Bronchial epithelial cell (primary cell): ENCODE data around the gene NLGN1. TPM values are rescaled to one million over a fixed set of nuclear protein-coding genes. Genes with fewer than 3 reads are reported as not detected.

Experiments used
- DNase-seq: peaks from one replicate; pipeline ENCODE4 v3.0.0-alpha.2; 2010; ENCODE audit warnings: low read depth
- FAIRE-seq: peaks from 2 replicates; lab custom pipeline; 2011; peaks lifted over from hg19 to GRCh38; lab: Jason Lieb, UNC
- H3K27me3 ChIP-seq: 2 replicates; pipeline ENCODE4 v1.5.1; 2011; ENCODE audit warnings: low read length; ENCODE audit not compliant: control insufficient read depth, insufficient read depth
- H3K36me3 ChIP-seq: 2 replicates; pipeline ENCODE4 v1.5.1; 2011; ENCODE audit warnings: low read length; ENCODE audit not compliant: control insufficient read depth, insufficient read depth
- H3K4me3 ChIP-seq: 2 replicates; pipeline ENCODE4 v1.5.1; 2011; ENCODE audit warnings: mild to moderate bottlenecking, low read depth, low read length, control low read depth
- total RNA-seq: library from RNA; depleted of rRNA; stranded (reverse); fragments of >200 nt; gene quantifications from 2 replicates; pipeline ENCODE4 v1.2.1, GENCODE V29; 2014
- TF ChIP-seq, protein P1 (sequence below): IDR thresholded peaks from 2 replicates; pipeline ENCODE4 v1.5.1; 2011; ENCODE audit warnings: mild to moderate bottlenecking, moderate library complexity, low read length, control low read depth, inconsistent platforms; ENCODE audit not compliant: insufficient read depth, severe bottlenecking

Gene NLGN1
- total RNA-seq, 1 donor from 2014 or later = under 0.01 TPM

DNA sequence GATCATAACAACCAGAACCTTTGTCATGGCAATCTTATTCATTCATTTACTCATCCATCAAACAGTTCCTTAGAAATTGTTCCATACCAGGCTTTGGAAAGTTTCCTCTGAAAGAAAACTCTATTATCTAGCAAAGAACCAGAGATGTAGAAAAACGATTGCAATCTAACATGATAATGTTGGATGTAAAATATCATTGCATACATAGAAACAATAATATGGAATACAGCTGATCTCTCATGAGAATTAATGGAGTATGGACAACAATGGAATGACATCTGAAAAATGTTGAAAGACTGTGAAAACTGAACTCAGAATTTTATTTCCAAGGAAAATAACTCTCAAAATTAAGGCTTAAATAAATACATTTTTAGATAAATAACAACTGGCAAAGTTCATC, 665.4 kb downstream of the NLGN1 start:
- TF ChIP-seq, protein P1, sequence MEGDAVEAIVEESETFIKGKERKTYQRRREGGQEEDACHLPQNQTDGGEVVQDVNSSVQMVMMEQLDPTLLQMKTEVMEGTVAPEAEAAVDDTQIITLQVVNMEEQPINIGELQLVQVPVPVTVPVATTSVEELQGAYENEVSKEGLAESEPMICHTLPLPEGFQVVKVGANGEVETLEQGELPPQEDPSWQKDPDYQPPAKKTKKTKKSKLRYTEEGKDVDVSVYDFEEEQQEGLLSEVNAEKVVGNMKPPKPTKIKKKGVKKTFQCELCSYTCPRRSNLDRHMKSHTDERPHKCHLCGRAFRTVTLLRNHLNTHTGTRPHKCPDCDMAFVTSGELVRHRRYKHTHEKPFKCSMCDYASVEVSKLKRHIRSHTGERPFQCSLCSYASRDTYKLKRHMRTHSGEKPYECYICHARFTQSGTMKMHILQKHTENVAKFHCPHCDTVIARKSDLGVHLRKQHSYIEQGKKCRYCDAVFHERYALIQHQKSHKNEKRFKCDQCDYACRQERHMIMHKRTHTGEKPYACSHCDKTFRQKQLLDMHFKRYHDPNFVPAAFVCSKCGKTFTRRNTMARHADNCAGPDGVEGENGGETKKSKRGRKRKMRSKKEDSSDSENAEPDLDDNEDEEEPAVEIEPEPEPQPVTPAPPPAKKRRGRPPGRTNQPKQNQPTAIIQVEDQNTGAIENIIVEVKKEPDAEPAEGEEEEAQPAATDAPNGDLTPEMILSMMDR = no peak
- Histone ChIP-seq H3K4me3 (no peak overlapping the region), H3K27me3 (no peaks in the 10 kb centered on the region), H3K36me3 (no peaks in the 10 kb centered on the region)
- DNase-seq (no peak), FAIRE-seq (no peak)

DNA sequence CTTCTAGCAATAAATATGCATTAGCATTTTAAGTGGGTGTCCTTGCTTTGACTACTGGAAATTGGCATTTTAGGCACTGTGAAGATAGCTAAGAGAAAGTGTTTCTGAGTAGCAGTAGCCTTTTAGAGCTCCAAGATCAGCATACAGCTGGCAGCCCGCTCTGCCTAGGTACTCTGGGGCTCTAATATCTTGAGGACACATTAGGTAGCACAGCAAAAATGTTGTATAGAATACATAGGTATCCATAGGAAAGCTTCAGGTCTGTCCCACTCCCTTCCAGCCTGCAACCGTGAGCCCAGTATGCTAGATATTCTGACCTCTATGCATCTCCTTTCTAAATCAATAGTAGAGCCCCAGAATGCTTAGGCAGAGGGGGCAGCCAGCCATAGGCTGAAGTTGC, 670.5 kb downstream of the NLGN1 start:
- no peak for FAIRE-seq
- TF ChIP-seq, protein P1 = no peak
- H3K36me3 ChIP-seq = no peaks in the 10 kb centered on the region
- no peak for DNase-seq
- H3K27me3 ChIP-seq = no peaks in the 10 kb centered on the region
- H3K4me3 ChIP-seq = no peak overlapping the region

DNA sequence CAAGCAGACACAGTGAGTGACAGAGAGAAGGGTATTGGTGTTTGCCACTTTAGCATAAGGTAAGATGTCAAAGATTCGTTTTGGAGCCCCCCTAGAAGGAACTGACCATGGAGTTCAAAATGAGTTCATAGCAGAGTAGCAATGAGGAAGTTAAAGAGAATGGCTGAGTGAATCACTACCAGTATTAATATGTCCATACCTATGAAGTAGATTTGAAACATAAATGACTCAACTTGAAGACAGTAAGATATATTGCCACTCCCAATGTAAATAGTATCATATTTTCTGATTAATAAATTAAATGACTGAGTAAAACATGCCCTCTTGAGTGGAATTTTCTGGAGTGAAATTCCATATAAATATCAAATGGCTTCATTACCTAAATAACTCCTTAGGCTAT, 675.1 kb downstream of the NLGN1 start:
- Histone ChIP-seq H3K27me3 (no peaks in the 10 kb centered on the region), H3K4me3 (no peak overlapping the region), H3K36me3 (no peaks in the 10 kb centered on the region)
- TF ChIP-seq, protein P1 = no peak
- peak; percentile 79 for DNase-seq
- FAIRE-seq = no peak

- Histone ChIP-seq H3K27me3 (no peaks in the 10 kb centered on the region), H3K36me3 (no peaks in the 10 kb centered on the region), H3K4me3 (no peak overlapping the region)
- DNase-seq (no peak), FAIRE-seq (no peak)
- TF ChIP-seq, protein P1 = no peak
Observed at GRCh38 chr3:174083706-174084105, 686.2 kb downstream of the NLGN1 start.

DNA sequence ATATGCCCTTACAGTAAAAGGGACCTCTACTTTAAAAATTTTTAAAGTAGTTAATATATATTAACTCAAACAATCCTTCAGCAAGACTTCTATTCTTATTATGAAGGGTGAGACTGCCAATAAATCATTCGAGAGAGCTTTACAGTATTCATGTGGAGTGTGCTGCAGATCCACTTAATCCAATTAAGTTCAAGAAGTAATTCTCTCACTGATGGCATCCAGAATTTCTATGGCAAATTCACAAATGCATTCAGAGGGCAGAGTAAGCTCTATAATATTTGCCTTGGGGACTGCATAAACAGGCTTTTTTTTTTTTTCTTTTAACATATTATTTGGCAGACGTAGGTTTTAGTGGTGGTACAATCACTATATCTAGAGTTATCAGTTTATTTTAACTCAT, 692.0 kb downstream of the NLGN1 start:
- Histone ChIP-seq H3K36me3 (no peaks in the 10 kb centered on the region), H3K4me3 (no peak overlapping the region), H3K27me3 (no peaks in the 10 kb centered on the region)
- FAIRE-seq = no peak
- no peak for DNase-seq
- TF ChIP-seq, protein P1 = no peak

DNA sequence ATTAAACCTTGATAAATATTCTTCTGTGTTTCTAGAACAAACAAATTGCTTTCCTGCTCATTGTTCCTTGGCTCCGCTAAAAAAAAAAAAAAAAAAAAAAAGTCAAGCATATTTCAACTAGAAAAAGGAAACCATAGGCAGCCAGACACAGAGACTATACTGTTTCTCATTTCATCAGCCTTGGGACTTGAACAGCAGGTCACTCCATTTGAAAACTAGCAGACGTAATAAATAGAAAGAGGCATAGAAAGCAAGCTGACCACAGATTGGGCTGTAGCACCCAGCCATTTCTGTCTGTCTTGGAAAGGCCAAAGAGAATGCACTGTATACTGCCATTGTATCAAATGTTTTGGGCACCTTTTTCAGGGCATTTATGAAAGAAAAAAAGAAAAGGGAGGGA, 697.1 kb downstream of the NLGN1 start:
- Histone ChIP-seq H3K27me3 (no peaks in the 10 kb centered on the region), H3K4me3 (no peak overlapping the region), H3K36me3 (no peaks in the 10 kb centered on the region)
- TF ChIP-seq, protein P1 = no peak
- no peak for FAIRE-seq
- DNase-seq = no peak
